ENCODE results near the gene MAD1L1.

Gene MAD1L1

GRCh38 chr7:2257651-2258050 lies 24.9 kb upstream of the MAD1L1 start:
- no peak for DNase-seq

- DNase-seq, result no peak
These were observed 24.4 kb upstream of the MAD1L1 start for GRCh38 chr7:2257046-2257551.

DNA sequence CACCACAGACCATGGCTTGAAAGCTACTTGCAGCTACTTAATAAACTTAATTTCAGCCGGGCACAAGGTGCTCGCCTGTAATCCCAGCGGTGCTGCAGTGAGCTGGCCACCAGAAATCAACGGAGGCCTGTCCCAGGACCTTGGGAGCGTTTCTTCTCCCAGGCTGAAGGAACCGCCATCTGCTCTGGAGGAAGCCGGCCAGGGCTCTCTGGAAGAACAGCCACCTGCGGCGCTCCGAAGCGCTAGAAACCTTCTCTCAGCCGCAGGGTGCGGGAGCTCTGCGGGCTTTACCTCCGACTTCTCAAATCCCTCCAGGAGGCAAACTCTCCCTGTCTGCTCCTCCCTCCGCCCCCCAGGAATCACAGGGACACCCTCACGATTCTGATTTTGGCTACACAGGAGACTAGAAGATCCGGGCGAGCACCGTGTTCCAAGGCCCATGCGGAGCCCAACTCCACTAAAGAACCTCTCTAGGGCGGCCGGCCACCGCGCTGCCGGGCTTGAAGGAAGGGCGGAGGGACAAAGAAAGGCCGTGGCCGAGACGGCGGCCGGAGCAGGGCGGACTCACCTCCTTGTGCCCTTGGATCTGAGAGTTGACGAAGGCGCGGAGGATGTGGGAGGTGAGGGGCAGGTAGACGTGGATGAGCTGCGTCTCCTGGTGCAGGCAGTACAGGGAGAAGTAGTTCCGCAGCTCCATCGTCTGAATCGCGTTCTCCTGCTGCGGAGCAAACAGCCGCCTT lies 23.7 kb upstream of the MAD1L1 start:
- DNase-seq, result no peak

DNA sequence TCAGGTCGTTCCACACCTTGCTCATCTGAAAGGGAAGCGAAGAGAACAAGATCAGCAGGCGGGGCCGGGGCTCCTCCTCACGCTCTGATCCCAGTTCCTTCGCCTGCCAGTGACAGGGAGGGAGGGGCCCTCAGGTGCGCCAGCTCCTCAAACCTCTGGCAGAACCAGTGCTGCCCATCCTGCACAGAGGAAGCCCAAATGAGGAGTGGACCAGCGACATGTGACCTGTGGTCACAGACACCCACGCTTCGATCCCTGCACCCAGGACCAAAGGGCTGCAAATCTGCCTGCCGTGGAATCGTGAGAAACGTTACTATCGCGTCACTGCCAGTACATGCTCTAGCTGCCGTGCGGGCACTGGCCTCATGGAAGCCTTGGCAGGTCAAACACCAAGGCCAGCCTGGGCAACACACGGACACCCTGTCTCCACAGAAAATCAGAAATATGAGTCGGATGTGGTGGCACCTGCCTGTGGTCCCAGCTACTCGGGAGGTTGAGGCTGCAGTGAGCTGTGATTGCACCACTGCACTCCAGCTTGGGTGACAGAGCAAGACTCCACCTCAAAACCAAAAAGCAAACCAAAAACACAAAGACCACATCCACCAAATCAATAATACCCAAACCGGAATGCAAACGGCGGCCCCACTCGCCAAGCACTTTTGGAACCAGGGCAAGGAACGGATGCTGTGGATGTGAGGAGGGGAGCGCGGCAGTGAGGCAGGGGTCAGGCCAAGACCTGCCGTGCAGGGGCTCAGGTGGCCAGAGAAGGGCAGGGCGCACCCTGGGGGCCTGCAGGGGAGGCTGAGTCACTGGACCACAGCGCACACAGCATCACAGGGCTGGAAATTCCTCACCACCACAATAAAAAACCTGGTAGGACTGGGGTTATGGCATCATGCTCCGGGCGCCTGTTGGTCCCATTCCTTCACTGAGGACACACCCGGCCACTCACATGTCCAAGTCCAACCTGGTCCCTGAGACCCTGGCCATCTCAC lies 22.7 kb upstream of the MAD1L1 start:
- no peak for DNase-seq

DNA sequence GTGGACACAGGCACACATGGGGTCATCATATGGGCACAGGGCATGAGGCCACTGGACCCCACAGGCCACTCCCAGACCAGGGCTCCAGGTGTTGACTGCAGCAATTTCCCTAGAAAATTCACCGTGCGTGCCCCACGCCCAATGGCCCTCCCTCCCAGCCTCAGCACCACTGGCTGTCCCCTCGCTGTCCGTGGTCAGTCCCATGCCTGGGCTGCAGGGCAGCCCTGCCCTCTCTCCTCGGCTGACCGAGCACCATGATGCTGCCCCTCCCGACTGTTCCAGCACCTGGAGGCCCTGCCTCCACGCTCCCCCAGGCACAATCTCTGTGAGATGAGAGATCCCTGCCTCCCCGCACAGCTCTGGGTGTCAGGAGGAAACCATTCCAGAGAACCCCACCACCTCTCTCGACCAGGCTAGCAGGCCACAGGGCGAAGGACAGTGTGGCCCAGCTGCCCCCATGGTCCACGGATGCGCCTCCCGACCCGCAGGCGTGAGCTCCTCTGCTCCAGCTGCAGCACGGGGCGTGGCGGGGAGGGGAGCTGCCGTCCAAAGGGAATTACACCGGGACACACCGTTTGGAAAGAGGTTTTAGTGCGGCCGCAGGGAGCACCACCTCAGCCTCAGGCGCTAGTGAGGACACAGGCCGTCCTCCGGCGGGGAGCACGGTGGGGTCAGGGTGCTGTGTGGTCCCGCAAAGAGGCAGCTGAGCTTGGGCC lies 21.8 kb upstream of the MAD1L1 start:
- no peak for DNase-seq

GRCh38 chr7:2253525-2254244 lies 20.9 kb upstream of the MAD1L1 start:
- no peak for DNase-seq

GRCh38 chr7:2253021-2253420 lies 20.3 kb upstream of the MAD1L1 start:
- DNase-seq, result no peak

GRCh38 chr7:2251841-2252771 lies 19.4 kb upstream of the MAD1L1 start:
- DNase-seq, result no peak

DNA sequence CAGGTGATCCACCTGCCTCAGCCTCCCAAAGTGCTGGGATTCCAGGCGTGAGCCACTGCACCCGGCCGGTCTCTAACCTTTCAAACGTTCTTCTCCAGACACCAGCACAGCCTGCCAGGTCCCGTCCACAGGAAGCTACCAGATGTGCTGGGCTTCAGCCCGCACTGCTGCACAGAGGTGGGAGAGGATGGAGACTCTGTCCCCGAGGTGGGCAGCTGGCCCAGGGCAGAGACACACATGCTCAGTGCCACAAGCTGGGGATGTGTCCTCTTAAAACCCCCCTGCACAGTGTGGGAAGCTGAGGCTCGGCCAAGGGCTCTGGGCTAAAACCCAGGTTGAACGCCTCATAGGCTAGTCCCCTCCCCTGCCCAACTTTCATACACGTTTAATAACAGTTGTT lies 18.6 kb upstream of the MAD1L1 start:
- no peak for DNase-seq

DNA sequence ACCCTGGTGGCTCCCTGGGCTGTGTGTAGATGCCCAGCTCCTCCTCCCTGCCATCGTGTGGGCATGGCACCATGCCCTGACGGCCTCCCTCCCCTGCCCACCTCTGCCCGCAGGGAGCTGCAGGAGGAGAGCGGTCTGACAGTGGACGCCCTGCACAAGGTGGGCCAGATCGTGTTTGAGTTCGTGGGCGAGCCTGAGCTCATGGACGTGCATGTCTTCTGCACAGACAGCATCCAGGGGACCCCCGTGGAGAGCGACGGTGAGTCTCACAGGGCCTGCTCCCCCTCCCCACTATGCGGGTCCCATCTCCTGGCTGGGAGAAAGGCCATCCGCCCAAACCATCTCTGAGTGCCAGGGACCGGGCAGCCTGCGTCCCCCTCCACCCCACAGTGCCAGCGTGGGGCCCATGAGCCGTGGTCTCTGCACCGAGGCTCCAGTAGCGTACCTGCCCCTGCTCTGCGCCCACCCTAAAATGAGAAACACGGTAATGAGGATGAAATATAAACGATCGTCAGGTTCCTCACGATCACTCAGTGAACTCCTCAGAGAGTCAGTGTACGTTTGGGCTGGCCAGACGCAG lies 17.1 kb upstream of the MAD1L1 start:
- no peak for DNase-seq

- DNase-seq, result no peak
These were observed 16.4 kb upstream of the MAD1L1 start for GRCh38 chr7:2248984-2249694.

DNA sequence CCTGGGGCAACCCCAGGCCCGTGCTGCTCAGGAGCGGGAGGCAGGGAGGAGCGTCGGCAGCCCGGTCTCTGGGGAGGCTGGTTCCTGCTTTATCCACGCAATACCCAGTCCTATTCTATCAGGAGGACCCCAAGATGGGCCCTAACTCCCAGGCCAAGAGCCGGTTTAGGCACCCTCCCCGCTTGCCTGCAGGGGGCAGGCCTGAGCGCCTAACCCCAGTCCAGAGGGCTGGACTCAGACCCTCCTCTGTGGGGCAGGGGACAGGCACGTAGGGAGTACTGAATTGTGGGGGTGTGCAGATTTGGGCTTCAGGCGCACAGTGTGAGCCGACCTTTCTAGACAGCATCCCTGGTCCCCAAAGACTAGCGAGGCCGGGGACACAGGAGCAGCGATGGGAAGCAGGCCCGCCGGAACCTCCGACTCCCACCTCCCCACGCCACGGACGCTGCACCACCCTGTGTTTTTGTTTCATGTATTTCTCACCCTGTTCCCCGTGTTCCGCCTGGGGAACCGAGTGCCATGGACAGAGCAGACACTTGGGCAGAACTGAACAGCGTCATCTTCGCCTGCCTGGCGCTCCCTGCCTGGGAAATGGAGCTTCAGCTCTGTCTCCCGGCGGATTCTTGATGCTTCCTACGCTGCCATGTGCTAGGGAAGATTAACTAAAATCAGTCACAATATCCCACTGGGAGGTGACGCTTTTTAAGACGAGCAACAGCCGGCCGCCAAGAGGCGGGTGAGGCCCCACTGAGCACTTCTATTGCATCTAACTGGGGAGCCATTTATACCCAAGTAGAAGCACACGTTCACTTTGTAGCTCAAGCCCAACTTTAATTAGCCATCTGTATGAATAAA lies 14.6 kb upstream of the MAD1L1 start:
- DNase-seq, result peak; percentile 29

- DNase-seq, result no peak
These were observed 13.3 kb upstream of the MAD1L1 start for GRCh38 chr7:2245883-2246675.

DNA sequence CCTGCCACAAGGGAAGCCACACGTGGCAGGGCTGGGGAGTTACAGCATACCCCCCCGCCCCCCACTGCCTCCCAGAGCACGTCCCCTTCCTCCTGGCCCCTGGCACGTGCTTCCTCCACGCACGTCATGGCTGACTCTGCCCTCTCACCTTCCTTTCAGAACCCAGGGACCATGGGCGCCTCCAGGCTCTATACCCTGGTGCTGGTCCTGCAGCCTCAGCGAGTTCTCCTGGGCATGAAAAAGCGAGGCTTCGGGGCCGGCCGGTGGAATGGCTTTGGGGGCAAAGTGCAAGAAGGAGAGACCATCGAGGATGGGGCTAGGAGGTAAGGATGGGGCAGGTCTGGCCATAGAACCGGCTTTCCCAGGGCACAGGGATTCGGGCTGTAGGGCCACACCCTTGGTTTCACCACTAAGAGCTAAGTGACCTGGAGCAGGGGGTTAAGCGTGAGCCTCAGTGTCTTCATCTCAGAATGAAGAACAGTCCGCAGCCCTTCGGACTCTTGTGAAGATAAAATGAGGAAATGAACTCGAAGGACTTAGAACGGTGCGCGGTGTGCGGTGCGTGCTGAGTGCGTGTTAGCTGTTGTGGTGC lies 11.8 kb upstream of the MAD1L1 start:
- no peak for DNase-seq

- no peak for DNase-seq
These were observed 10.7 kb upstream of the MAD1L1 start for GRCh38 chr7:2243458-2243857.

GRCh38 chr7:2242541-2243429 lies 10.0 kb upstream of the MAD1L1 start:
- no peak for DNase-seq
